CD4-positive, alpha-beta T cell treated with Interleukin-10 for 1 hour (primary cell): Measurements from ENCODE around the gene MFN2.

Source experiments
- DNase-seq: peaks from one replicate; pipeline ENCODE4 v3.0.0-alpha.2; 2020

The MFN2 gene

GRCh38 chr1:12052997-12053686 is 72.9 kb downstream of the MFN2 start:
- no peak for DNase-seq

- DNase-seq, result no peak
Observed at GRCh38 chr1:12053752-12054548, 73.7 kb downstream of the MFN2 start.

GRCh38 chr1:12055259-12055658 is 75.0 kb downstream of the MFN2 start:
- no peak for DNase-seq

GRCh38 chr1:12056331-12056841 is 76.1 kb downstream of the MFN2 start:
- no peak for DNase-seq

GRCh38 chr1:12057382-12057781 is 77.1 kb downstream of the MFN2 start:
- no peak for DNase-seq

- no peak for DNase-seq
Observed at GRCh38 chr1:12057940-12058687, 77.9 kb downstream of the MFN2 start.

- no peak for DNase-seq
Observed at GRCh38 chr1:12059226-12059625, 79.0 kb downstream of the MFN2 start.

- no peak for DNase-seq
Observed at GRCh38 chr1:12059722-12060464, 79.6 kb downstream of the MFN2 start.

- DNase-seq, result no peak
Observed at GRCh38 chr1:12060500-12060899, 80.3 kb downstream of the MFN2 start.
